A549 (cell line): Measurements from ENCODE around the gene MMP25. TPM values are rescaled to one million over a fixed set of nuclear protein-coding genes. Genes with fewer than 3 reads are reported as not detected.

ENCODE experiments used
- ATAC-seq, 2 experiments: fragments of 200-7000 bp in 1 of 2; fragments of >200 bp in 1 of 2; cut with Nextera tagmentation in 1 of 2; cut with Tn5 transposase in 1 of 2; 3 replicates each; pipeline versions ENCODE4 v1.8.0 to v1.9.1; 2018 to 2020; ENCODE audit warnings: mild to moderate bottlenecking in 1 of 2, moderate library complexity in 1 of 2
- CTCF ChIA-PET: fragments of 300-600 bp; sonication (Branson Sonifier 250); formaldehyde crosslinking; extraction: SDS; loops from one replicate; lab custom pipeline; 2021; ENCODE audit warnings: antibody characterized with exemption, inconsistent platforms; lab: Yijun Ruan, JAX
- POLR2A ChIA-PET: fragments of 350-600 bp; formaldehyde crosslinking; extraction: SDS; loops from one replicate; lab custom pipeline; 2021; ENCODE audit warnings: antibody characterized with exemption, inconsistent platforms; lab: Yijun Ruan, JAX
- DNase-seq, 2 experiments: peaks; one replicate each; pipeline versions ENCODE4 v3.0.0 to v3.0.0-alpha.2; 2011 to 2016; ENCODE audit warnings: low read depth in 1 of 2, low spot score in 1 of 2
- FAIRE-seq: peaks from 2 replicates; lab custom pipeline; 2011; peaks lifted over from hg19 to GRCh38; lab: Jason Lieb, UNC
- H3K27ac ChIP-seq, 2 experiments: fragments of >200 bp; sonication (Bioruptor Twin); formaldehyde crosslinking; 3 replicates each; pipeline ENCODE4 v1.5.1; 2016 to 2017
- H3K4me1 ChIP-seq: fragments of >200 bp; sonication (Bioruptor Twin); formaldehyde crosslinking; 3 replicates; pipeline ENCODE4 v1.6.1; 2016
- H3K4me2 ChIP-seq: fragments of >200 bp; sonication (Bioruptor Twin); formaldehyde crosslinking; 3 replicates; pipeline ENCODE4 v1.6.1; 2016
- H3K4me3 ChIP-seq: fragments of >200 bp; sonication (Bioruptor Twin); formaldehyde crosslinking; 3 replicates; pipeline ENCODE4 v1.5.1; 2016
- H3K9me3 ChIP-seq: fragments of >200 bp; sonication (Bioruptor Twin); formaldehyde crosslinking; 3 replicates; pipeline ENCODE4 v1.6.1; 2016
- ATOH8 ChIP-seq: fragments of 250-450 bp; sonication (Bioruptor Pico); IDR thresholded peaks from 2 replicates; pipeline ENCODE4 v1.5.0; 2020; ENCODE audit warnings: low read depth, mild to moderate bottlenecking, moderate library complexity
- CBX2 ChIP-seq: fragments of 200-600 bp; sonication (generic); IDR thresholded peaks from 2 replicates; pipeline ENCODE4 v1.6.1; 2016; ENCODE audit warnings: low read depth, mild to moderate bottlenecking, borderline replicate concordance
- E2F6 ChIP-seq: IDR thresholded peaks from 2 replicates; pipeline ENCODE4 v1.6.1; 2012; ENCODE audit warnings: low read depth, borderline replicate concordance
- EHMT2 ChIP-seq: fragments of 200-600 bp; sonication (generic); IDR thresholded peaks from 2 replicates; pipeline ENCODE4 v1.6.1; 2016; ENCODE audit warnings: antibody characterized with exemption, low read depth, mild to moderate bottlenecking, moderate library complexity
- ELK1 ChIP-seq: fragments of 150-350 bp; IDR thresholded peaks from 2 replicates; pipeline ENCODE4 v1.6.1; 2014; ENCODE audit warnings: low read depth, mild to moderate bottlenecking, low read length
- FOSB ChIP-seq: fragments of 250-450 bp; sonication (Bioruptor Pico); IDR thresholded peaks from 2 replicates; pipeline ENCODE4 v1.5.0; 2020; ENCODE audit warnings: mild to moderate bottlenecking, moderate library complexity
- FOXS1 ChIP-seq: fragments of 250-450 bp; sonication (Bioruptor Pico); IDR thresholded peaks from 2 replicates; pipeline ENCODE4 v1.5.0; 2020; ENCODE audit warnings: mild to moderate bottlenecking, moderate library complexity
- GATA3 ChIP-seq: IDR thresholded peaks from 2 replicates; pipeline ENCODE4 v1.6.1; 2012; ENCODE audit warnings: borderline replicate concordance
- HDAC2 ChIP-seq: fragments of 200-600 bp; sonication (generic); IDR thresholded peaks from 2 replicates; pipeline ENCODE4 v1.6.1; 2016
- HES2 ChIP-seq: fragments of >200 bp; sonication (Bioruptor Twin); formaldehyde crosslinking; IDR thresholded peaks from 2 replicates; pipeline ENCODE4 v1.6.1; 2016
- HMGXB4 ChIP-seq: fragments of 250-450 bp; sonication (Bioruptor Pico); IDR thresholded peaks from 2 replicates; pipeline ENCODE4 v1.5.0; 2021; ENCODE audit warnings: mild to moderate bottlenecking, moderate library complexity, borderline replicate concordance
- HOXB13 ChIP-seq: fragments of 250-450 bp; sonication (Bioruptor Pico); IDR thresholded peaks from 2 replicates; pipeline ENCODE4 v1.5.0; 2020; ENCODE audit warnings: low read depth, mild to moderate bottlenecking, moderate library complexity
- KDM5A ChIP-seq: fragments of 200-600 bp; sonication (generic); IDR thresholded peaks from 2 replicates; pipeline ENCODE4 v1.6.1; 2016; ENCODE audit warnings: antibody characterized with exemption, mild to moderate bottlenecking
- MAZ ChIP-seq: fragments of 150-350 bp; IDR thresholded peaks from 2 replicates; pipeline ENCODE4 v1.6.1; 2014; ENCODE audit warnings: antibody characterized with exemption, low read depth, low read length, borderline replicate concordance
- PBX3 ChIP-seq: IDR thresholded peaks from 2 replicates; pipeline ENCODE4 v1.6.1; 2012
- POLR2AphosphoS2 ChIP-seq: conservative IDR thresholded peaks from 2 replicates; pipeline ENCODE4 v1.6.1; 2012; ENCODE audit warnings: low read length, improper control_type of control experiment, inconsistent platforms
- RARB ChIP-seq: fragments of 250-450 bp; sonication (Bioruptor Pico); IDR thresholded peaks from 2 replicates; pipeline ENCODE4 v1.8.0; 2021; ENCODE audit warnings: mild to moderate bottlenecking, moderate library complexity
- RCOR1 ChIP-seq: fragments of 150-350 bp; IDR thresholded peaks from 2 replicates; pipeline ENCODE4 v1.6.1; 2014; ENCODE audit warnings: antibody characterized with exemption, low read length, low read depth
- RFX5 ChIP-seq: fragments of 450-650 bp; IDR thresholded peaks from 2 replicates; pipeline ENCODE4 v1.7.1; 2014; ENCODE audit warnings: antibody characterized with exemption, mild to moderate bottlenecking, moderate library complexity
- RNF2 ChIP-seq: fragments of 200-600 bp; sonication (generic); IDR thresholded peaks from 2 replicates; pipeline ENCODE4 v1.6.1; 2016; ENCODE audit warnings: low read depth, mild to moderate bottlenecking, antibody characterized with exemption, moderate library complexity, borderline replicate concordance
- SREBF2 ChIP-seq: fragments of 450-650 bp; IDR thresholded peaks from 2 replicates; pipeline ENCODE4 v1.6.1; 2014; ENCODE audit warnings: mild to moderate bottlenecking, moderate library complexity
- TFCP2L1 ChIP-seq: fragments of 250-450 bp; sonication (Bioruptor Pico); IDR thresholded peaks from 2 replicates; pipeline ENCODE4 v1.5.0; 2021; ENCODE audit warnings: mild to moderate bottlenecking
- USF2 ChIP-seq: fragments of 450-650 bp; IDR thresholded peaks from 2 replicates; pipeline ENCODE4 v1.6.1; 2014; ENCODE audit warnings: antibody characterized with exemption
- ZC3H11A ChIP-seq: fragments of 450-650 bp; IDR thresholded peaks from 2 replicates; pipeline ENCODE4 v1.6.1; 2014; ENCODE audit warnings: antibody characterized with exemption, mild to moderate bottlenecking
- ZNF302 ChIP-seq: fragments of 250-450 bp; sonication (Bioruptor Pico); IDR thresholded peaks from 2 replicates; pipeline ENCODE4 v1.9.0; 2021; ENCODE audit warnings: inconsistent platforms, mild to moderate bottlenecking, moderate library complexity
- WGBS: methylation state at CpG from one replicate; pipeline ENCODE4 v1.1.6; 2017; ENCODE audit errors: missing lambda C conversion rate; 5-methylcytosine and 5-hydroxymethylcytosine counted together
- polyA plus RNA-seq, 4 experiments: library from polyadenylated mRNA; depleted of rRNA in 3 of 4; stranded (reverse); fragments of >200 nt; fragmentation: RNase III in 1 of 4; extraction: RNeasy Plus Mini Kit Qiagen cat#74134 plus additional on column Dnase treatment in 1 of 4; gene quantifications; 2 replicates in 3 of 4; 3 replicates in 1 of 4; pipeline ENCODE4 v1.2.3, GENCODE V29; 2011 to 2017

Gene MMP25
- polyA plus RNA-seq, 2 of the 4 experiments (the other 2 are of a cell fraction) = 0.04 to 0.31 TPM

GRCh38 chr16:3035289-3035971 lies 10.9 kb upstream of the MMP25 start:
- H3K27ac ChIP-seq = no peak overlapping the region
- H3K4me2 ChIP-seq = peak overlapping the region; percentile 68; the same call in 2 of the 3 replicates
- ChIA-PET POLR2A (interaction anchor here (0.6 kb wide), 1 partner anchor 14 kb away, joined by 4 read pairs; no protein-coding TSS in a partner anchor), CTCF (interaction anchor here (0.5 to 11.8 kb wide), 7 partner anchors 6 to 94 kb away, joined by 3 to 178 read pairs (median 16); partner anchors contain the start of genes TNFRSF12A and ZSCAN10)
- 59% methylated on average over 11 of the region's 19 CpGs for WGBS
- DNase-seq (no peak), FAIRE-seq (no peak), ATAC-seq (no peak)
- no peak overlapping the region for H3K4me3 ChIP-seq
- TF ChIP-seq CBX2 = no peak
- no peak for TF ChIP-seq HDAC2
- TF ChIP-seq POLR2AphosphoS2 = no peak
- no peak for TF ChIP-seq KDM5A
- no peak for TF ChIP-seq RFX5
- TF ChIP-seq FOXS1 = no peak
- no peak for TF ChIP-seq GATA3
- TF ChIP-seq, all 56 proteins: peak for 0
- Histone ChIP-seq H3K4me1 (0 out of 3 replicates have a peak, but pooled peaks cover 4% of the 10 kb centered on the region), H3K9me3 (no peaks in the 10 kb centered on the region)

GRCh38 chr16:3035972-3036725 lies 10.2 kb upstream of the MMP25 start:
- no peak for FAIRE-seq
- Histone ChIP-seq H3K4me1 (0 out of 3 replicates have a peak, but pooled peaks cover 4% of the 10 kb centered on the region), H3K4me3 (peak overlapping the region; percentile 30; the same call in 1 of the 3 replicates), H3K4me2 (peak overlapping the region; percentile 68), H3K9me3 (no peaks in the 10 kb centered on the region), H3K27ac (peak overlapping the region in 1 of 2 experiments; percentile 43; a peak in 2 of 6 replicates)
- TF ChIP-seq ZNF302 (CRISPR knock-in tag) (no peak), HOXB13 (CRISPR knock-in tag) (no peak), ZC3H11A (no peak), SREBF2 (no peak), EHMT2 (no peak), E2F6 (no peak), RCOR1 (no peak), RARB (CRISPR knock-in tag) (no peak), HMGXB4 (CRISPR knock-in tag) (no peak), ELK1 (no peak), ATOH8 (CRISPR knock-in tag) (no peak), TFCP2L1 (CRISPR knock-in tag) (no peak), USF2 (no peak), RNF2 (no peak), FOSB (CRISPR knock-in tag) (no peak), MAZ (no peak), PBX3 (no peak), HES2 (no peak)
- ChIA-PET CTCF (interaction anchor here (0.5 to 11.8 kb wide), 7 partner anchors 7 to 94 kb away, joined by 3 to 178 read pairs (median 16); partner anchors contain the start of gene ZSCAN10), POLR2A (no interaction called here)
- peak in 1 of 2 experiments; percentile 3; a peak in 1 of 6 replicates for ATAC-seq
- WGBS = 32% methylated on average over 8 of the region's 40 CpGs
- DNase-seq = no peak
